SK-N-SH treated with all-trans-retinoic acid at 6 μM for 48 hours (cell line): Measurements from ENCODE around the gene CD300LF.

Experiments
- GLIS3 ChIP-seq: fragments of 250-450 bp; sonication (Bioruptor Pico); IDR thresholded peaks from 2 replicates; pipeline ENCODE4 v1.5.0; 2020; ENCODE audit warnings: mild to moderate bottlenecking, moderate library complexity
- OSR1 ChIP-seq: fragments of 250-450 bp; sonication (Bioruptor Pico); IDR thresholded peaks from 2 replicates; pipeline ENCODE4 v1.8.0; 2022; ENCODE audit warnings: moderate library complexity, mild to moderate bottlenecking, inconsistent platforms
- PPARA ChIP-seq: fragments of 250-450 bp; sonication (Bioruptor Pico); IDR thresholded peaks from 2 replicates; pipeline ENCODE4 v1.5.0; 2020; ENCODE audit warnings: mild to moderate bottlenecking, borderline replicate concordance
- RARB ChIP-seq: fragments of 250-450 bp; sonication (Bioruptor Pico); IDR thresholded peaks from 2 replicates; pipeline ENCODE4 v1.8.0; 2021; ENCODE audit warnings: mild to moderate bottlenecking, moderate library complexity
- TF ChIP-seq, protein P1 (sequence below): fragments of 250-450 bp; sonication (Bioruptor Pico); IDR thresholded peaks from 2 replicates; pipeline ENCODE4 v1.5.0; 2020; ENCODE audit warnings: mild to moderate bottlenecking, moderate library complexity
- TF ChIP-seq, protein P2 (sequence below): fragments of 250-450 bp; sonication (Bioruptor Pico); IDR thresholded peaks from 2 replicates; pipeline ENCODE4 v1.5.1; 2020; ENCODE audit warnings: low read depth, mild to moderate bottlenecking, moderate library complexity

DNA sequence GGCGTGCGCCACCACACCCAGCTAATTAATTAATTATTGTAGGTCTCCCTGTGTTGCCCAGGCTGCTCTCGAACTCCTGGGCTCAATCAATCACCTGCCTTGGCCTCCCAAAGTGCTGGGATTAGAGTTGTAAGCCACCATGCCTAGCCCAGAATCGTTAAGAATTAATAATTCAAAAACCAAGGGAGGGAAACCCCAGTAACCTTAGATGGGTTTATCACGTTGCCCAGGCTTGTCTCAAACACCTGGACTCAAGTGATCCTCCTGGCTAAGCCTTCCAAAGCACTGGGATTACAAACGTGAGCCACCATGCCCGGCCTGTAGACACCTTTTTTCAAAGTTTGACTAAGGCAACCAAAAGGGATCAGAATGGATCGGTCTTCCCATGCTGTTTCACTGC lies 21.6 kb downstream of the CD300LF start:
- no peak for TF ChIP-seq PPARA
- TF ChIP-seq, protein P1, sequence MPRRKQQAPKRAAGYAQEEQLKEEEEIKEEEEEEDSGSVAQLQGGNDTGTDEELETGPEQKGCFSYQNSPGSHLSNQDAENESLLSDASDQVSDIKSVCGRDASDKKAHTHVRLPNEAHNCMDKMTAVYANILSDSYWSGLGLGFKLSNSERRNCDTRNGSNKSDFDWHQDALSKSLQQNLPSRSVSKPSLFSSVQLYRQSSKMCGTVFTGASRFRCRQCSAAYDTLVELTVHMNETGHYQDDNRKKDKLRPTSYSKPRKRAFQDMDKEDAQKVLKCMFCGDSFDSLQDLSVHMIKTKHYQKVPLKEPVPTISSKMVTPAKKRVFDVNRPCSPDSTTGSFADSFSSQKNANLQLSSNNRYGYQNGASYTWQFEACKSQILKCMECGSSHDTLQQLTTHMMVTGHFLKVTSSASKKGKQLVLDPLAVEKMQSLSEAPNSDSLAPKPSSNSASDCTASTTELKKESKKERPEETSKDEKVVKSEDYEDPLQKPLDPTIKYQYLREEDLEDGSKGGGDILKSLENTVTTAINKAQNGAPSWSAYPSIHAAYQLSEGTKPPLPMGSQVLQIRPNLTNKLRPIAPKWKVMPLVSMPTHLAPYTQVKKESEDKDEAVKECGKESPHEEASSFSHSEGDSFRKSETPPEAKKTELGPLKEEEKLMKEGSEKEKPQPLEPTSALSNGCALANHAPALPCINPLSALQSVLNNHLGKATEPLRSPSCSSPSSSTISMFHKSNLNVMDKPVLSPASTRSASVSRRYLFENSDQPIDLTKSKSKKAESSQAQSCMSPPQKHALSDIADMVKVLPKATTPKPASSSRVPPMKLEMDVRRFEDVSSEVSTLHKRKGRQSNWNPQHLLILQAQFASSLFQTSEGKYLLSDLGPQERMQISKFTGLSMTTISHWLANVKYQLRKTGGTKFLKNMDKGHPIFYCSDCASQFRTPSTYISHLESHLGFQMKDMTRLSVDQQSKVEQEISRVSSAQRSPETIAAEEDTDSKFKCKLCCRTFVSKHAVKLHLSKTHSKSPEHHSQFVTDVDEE (CRISPR knock-in tag) = no peak
- no peak for TF ChIP-seq OSR1 (CRISPR knock-in tag)
- TF ChIP-seq RARB (CRISPR knock-in tag) = no peak
- no peak for TF ChIP-seq GLIS3
- TF ChIP-seq, protein P2, sequence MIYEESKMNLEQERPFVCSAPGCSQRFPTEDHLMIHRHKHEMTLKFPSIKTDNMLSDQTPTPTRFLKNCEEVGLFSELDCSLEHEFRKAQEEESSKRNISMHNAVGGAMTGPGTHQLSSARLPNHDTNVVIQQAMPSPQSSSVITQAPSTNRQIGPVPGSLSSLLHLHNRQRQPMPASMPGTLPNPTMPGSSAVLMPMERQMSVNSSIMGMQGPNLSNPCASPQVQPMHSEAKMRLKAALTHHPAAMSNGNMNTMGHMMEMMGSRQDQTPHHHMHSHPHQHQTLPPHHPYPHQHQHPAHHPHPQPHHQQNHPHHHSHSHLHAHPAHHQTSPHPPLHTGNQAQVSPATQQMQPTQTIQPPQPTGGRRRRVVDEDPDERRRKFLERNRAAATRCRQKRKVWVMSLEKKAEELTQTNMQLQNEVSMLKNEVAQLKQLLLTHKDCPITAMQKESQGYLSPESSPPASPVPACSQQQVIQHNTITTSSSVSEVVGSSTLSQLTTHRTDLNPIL (CRISPR knock-in tag) = no peak
